ENCODE results near the gene YJU2. TPM values are rescaled to one million over a fixed set of nuclear protein-coding genes. Genes with fewer than 3 reads are reported as not detected.
A peak's percentile ranks its signal among the peaks of the same experiment; 100 is the strongest.

Gene YJU2
- 20.9 TPM for polyA plus RNA-seq
- long read RNA-seq, donor 1, transcript YJU2-201 (8 exons, 1,434 nt) = major isoform, 7 of 7 reads
- long read RNA-seq, donor 1, partial matches to known transcripts = 0 of 7 reads
- long read RNA-seq, donor 1, other reads (novel, unspliced or antisense) = 0 of 7 reads
- long read RNA-seq, donor 2, transcript YJU2-201 (8 exons, 1,434 nt) = major isoform, 10 of 10 reads
- long read RNA-seq, donor 2, partial matches to known transcripts = 0 of 10 reads
- long read RNA-seq, donor 2, other reads (novel, unspliced or antisense) = 0 of 10 reads
- long read RNA-seq, donor 3 = 0 reads
- long read RNA-seq, donor 4, partial matches to known transcripts = 0 of 4 reads
- long read RNA-seq, donor 4, other reads (novel, unspliced or antisense) = 0 of 4 reads
- long read RNA-seq, donor 5, transcript YJU2-201 (8 exons, 1,434 nt) = major isoform, 5 of 11 reads
- long read RNA-seq, donor 5, partial matches to known transcripts = 0 of 11 reads
- long read RNA-seq, donor 5, other reads (novel, unspliced or antisense) = 6 of 11 reads
- long read RNA-seq, donor 6, transcript YJU2-201 (8 exons, 1,434 nt) = major isoform, 12 of 152 reads
- long read RNA-seq, donor 6, partial matches to known transcripts = 63 of 152 reads
- long read RNA-seq, donor 6, other reads (novel, unspliced or antisense) = 77 of 152 reads
- long read RNA-seq, donor 7 = 0 reads
- long read RNA-seq, donor 8, transcript YJU2-201 (8 exons, 1,434 nt) = major isoform, 10 of 78 reads
- long read RNA-seq, donor 8, partial matches to known transcripts = 43 of 78 reads
- long read RNA-seq, donor 8, other reads (novel, unspliced or antisense) = 25 of 78 reads
- long read RNA-seq, donor 9, partial matches to known transcripts = 0 of 4 reads
- long read RNA-seq, donor 9, other reads (novel, unspliced or antisense) = 0 of 4 reads
- long read RNA-seq, donor 10, transcript YJU2-201 (8 exons, 1,434 nt) = major isoform, 10 of 129 reads
- long read RNA-seq, donor 10, partial matches to known transcripts = 43 of 129 reads
- long read RNA-seq, donor 10, other reads (novel, unspliced or antisense) = 76 of 129 reads
- long read RNA-seq, donor 11, partial matches to known transcripts = 20 of 45 reads
- long read RNA-seq, donor 11, other reads (novel, unspliced or antisense) = 22 of 45 reads

DNA sequence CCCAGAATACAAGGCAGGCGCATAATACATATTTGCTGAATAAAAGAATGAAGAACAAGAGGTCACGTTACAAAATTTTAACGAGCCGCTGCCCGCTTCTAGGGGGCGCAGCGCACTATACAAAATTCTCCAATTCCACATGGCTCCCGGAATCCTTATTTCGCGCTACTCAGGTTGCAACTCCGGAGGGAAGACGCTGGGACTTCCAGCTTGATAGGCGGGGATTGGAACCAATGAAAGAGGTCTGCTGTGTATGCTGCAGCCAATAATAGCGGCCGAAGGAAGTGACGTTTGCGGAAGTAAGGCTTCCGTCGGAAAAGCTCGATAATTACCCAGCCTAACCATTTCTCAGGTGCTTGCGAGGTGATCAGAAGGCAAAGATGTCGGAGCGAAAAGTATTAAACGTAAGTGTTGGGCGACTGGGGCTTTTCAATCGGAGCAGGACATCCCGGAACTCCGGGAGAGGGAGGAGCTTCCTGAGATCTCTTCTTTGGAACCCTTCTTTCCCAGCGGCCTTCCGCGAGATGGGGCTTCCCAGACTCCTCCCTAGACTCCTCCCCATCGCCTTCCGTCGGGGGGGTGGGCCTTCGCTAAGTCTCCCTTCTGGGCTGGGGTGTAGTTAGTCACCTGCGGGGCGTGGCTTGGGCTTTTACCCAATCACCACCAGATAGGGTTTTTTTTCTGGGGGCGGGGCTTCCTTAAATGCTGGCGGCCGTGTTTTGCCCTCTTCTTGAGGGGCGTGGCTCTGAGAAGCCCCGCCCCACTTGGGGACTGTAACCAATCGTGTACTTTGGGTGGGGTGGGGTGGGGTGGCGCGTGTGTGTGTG lies at the start of gene YJU2:
Gene YJU2 (plus strand): TSS at position 314 of the 827 bp plus-strand sequence. CDS start 67 bp downstream, at position 381.
- Histone ChIP-seq H3K27ac (ENCODE audit: low read length) (peak within 1 kb of the TSS; percentile 83), H3K4me1 (ENCODE audit: control insufficient read depth, insufficient read depth, low read length) (peaks cover 4% of the 10 kb centered on the region), H3K9me3 (ENCODE audit: control insufficient read depth, low read depth, low read length) (no peaks in the 10 kb centered on the region), H3K36me3 (ENCODE audit: control insufficient read depth, insufficient read depth, low read length) (peaks cover 28% of the 10 kb centered on the region), H3K27me3 (ENCODE audit: control insufficient read depth, insufficient read depth, low read length) (no peaks in the 10 kb centered on the region), H3K4me3 (ENCODE audit: low read length) (peak within 1 kb of the TSS; percentile 54)
- DNase-seq = peak; percentile 99 to 100
- no CpG with 5 or more reads among the region's 45 CpGs for WGBS (ENCODE audit: insufficient coverage, low lambda C conversion rate)

DNA sequence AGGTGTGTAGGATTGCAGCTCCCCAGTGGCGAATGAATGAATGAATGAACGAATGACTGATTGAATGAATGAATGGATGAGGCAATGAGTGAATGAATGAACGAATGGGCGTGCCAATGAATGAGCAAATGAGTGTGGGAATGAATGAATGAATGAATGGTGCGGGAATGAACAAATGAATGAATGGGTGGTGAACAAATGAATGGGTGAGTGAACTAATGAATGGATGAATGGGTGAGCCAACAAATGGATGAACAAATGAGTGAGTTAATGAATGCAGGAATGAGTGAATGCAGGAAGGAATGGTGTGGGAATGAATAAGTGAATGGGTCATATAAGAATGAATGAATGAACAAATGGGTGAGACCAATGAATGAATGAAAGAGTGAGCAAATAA lies 49.7 kb upstream of the YJU2 start:
- peaks cover 43% of the 10 kb centered on the region for H3K27me3 ChIP-seq (ENCODE audit: control insufficient read depth, insufficient read depth, low read length)

DNA sequence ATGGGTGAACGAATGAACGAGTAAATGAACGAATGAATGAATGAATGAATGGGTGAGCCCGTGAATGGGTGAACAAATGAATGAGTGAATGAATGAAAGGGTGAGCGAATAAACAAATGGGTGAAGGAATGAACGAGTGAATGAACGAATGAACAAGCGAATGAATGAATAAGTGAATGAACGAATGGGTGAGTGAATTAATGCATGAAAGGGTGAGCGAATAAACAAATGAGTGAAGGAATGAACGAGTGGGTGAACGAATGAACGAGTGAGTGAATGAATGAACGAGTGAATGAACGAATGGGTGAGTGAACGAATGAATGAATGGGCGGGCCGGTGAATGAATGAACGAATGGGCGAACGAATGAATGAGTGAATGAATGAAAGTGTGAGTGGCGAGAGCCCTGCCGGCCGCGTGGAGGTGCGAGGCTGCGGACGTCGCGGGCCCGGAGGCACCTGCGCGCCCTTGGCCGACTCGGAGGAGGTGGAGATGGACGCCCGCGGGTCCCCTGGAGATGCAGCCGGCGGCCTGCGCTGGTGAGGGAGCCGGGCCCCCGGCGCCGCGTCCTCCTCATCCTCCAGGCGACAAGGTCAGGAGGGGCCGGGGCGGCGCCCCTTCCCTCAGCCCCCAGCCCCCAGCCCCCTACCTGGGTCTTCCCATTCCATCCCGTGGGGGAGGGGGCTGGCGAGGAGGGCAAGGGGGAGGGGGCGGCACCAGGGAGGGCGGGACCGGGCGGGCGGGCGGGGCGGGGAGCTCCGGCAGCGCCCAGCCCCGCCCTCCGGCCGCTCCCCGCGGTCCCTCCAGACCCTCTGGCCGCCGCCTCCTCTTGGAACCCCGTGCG lies 49.0 kb upstream of the YJU2 start:
- no peak overlapping the region for H3K27ac ChIP-seq (ENCODE audit: low read length)
- H3K4me1 ChIP-seq (ENCODE audit: control insufficient read depth, insufficient read depth, low read length) = no peaks in the 10 kb centered on the region
- peak in 1 of 2 donors; percentile 18 for DNase-seq
- no peaks in the 10 kb centered on the region for H3K36me3 ChIP-seq (ENCODE audit: control insufficient read depth, insufficient read depth, low read length)
- H3K4me3 ChIP-seq (ENCODE audit: low read length) = no peak overlapping the region
- H3K27me3 ChIP-seq (ENCODE audit: control insufficient read depth, insufficient read depth, low read length) = peaks cover 43% of the 10 kb centered on the region
- no peaks in the 10 kb centered on the region for H3K9me3 ChIP-seq (ENCODE audit: control insufficient read depth, low read depth, low read length)
- 56% methylated on average over 14 of the region's 70 CpGs for WGBS (ENCODE audit: insufficient coverage, low lambda C conversion rate)

More for the DNA sequence above, 49.7 kb upstream of the YJU2 start:
- no peaks in the 10 kb centered on the region for H3K36me3 ChIP-seq (ENCODE audit: control insufficient read depth, insufficient read depth, low read length)
- H3K27ac ChIP-seq (ENCODE audit: low read length) = no peak overlapping the region
- no peaks in the 10 kb centered on the region for H3K4me1 ChIP-seq (ENCODE audit: control insufficient read depth, insufficient read depth, low read length)
- no peak for DNase-seq
- H3K4me3 ChIP-seq (ENCODE audit: low read length) = no peak overlapping the region
- WGBS (ENCODE audit: insufficient coverage, low lambda C conversion rate) = 87% methylated on average over 5 of the region's 5 CpGs
- H3K9me3 ChIP-seq (ENCODE audit: control insufficient read depth, low read depth, low read length) = no peaks in the 10 kb centered on the region

DNA sequence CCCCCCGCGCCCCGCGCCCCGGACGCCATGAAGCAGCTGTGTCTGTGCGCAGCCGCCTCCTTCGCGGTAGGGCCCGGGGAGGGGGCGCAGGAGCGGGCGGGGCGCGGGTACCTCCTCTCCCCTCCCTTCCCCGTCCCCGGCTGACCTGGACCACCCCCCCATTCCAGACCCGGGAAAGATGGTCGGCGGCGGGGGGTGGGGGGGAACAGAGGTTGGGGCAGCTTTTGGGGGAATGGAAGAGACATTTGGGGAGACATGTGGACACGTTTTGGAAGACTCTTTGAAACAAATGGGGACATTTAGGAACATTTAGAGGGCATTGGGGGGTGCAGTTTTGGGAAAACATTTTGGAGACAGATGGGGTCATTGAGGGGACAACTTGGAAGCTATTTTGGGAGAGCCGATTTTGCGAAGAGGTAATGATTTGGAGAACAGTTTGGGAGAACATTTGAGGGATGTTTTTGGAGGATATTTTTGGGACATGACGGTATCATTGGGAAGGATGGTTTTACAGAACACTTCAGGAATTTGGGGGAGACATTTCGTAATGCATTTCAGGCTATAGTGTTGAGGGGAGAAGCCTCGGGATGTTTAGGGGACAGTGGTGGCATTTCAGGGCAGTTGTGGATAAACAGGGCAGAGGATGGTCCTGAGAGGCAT lies 48.3 kb upstream of the YJU2 start:
- H3K4me1 ChIP-seq (ENCODE audit: control insufficient read depth, insufficient read depth, low read length) = no peaks in the 10 kb centered on the region
- no peaks in the 10 kb centered on the region for H3K36me3 ChIP-seq (ENCODE audit: control insufficient read depth, insufficient read depth, low read length)
- no peaks in the 10 kb centered on the region for H3K9me3 ChIP-seq (ENCODE audit: control insufficient read depth, low read depth, low read length)
- 60% methylated on average over 1 of the region's 28 CpGs for WGBS (ENCODE audit: insufficient coverage, low lambda C conversion rate)
- no peak overlapping the region for H3K4me3 ChIP-seq (ENCODE audit: low read length)
- H3K27ac ChIP-seq (ENCODE audit: low read length) = no peak overlapping the region
- H3K27me3 ChIP-seq (ENCODE audit: control insufficient read depth, insufficient read depth, low read length) = peaks cover 43% of the 10 kb centered on the region
- no peak for DNase-seq

DNA sequence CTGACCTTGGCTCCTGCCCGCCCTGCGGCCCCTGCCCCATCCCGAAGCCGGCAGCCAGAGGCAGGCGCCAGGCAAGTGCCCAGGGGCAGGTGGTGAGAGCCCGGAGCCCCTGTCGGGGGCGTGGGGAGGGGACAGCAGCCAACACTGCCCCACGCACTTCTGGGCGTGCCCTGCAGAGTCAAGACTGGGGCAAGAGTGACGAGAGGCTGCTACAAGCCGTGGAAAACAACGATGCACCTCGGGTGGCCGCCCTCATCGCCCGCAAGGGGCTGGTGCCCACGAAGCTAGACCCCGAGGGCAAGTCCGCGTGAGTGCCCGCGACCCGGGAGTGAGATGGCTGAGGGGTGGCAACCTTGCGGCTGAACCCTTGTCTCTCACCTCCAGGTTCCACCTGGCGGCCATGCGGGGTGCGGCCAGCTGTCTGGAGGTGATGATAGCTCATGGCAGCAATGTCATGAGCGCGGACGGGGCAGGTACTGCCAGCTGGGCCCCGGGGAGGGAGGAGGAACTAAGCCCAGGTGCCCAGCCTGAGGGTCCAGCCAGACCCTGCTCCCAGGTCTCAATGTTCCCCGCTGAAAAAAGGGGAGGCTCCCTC lies 47.1 kb upstream of the YJU2 start:
- Histone ChIP-seq H3K27me3 (ENCODE audit: control insufficient read depth, insufficient read depth, low read length) (peaks cover 43% of the 10 kb centered on the region), H3K27ac (ENCODE audit: low read length) (no peak overlapping the region), H3K9me3 (ENCODE audit: control insufficient read depth, low read depth, low read length) (no peaks in the 10 kb centered on the region), H3K4me3 (ENCODE audit: low read length) (no peak overlapping the region), H3K36me3 (ENCODE audit: control insufficient read depth, insufficient read depth, low read length) (no peaks in the 10 kb centered on the region), H3K4me1 (ENCODE audit: control insufficient read depth, insufficient read depth, low read length) (peaks cover 3% of the 10 kb centered on the region)
- WGBS (ENCODE audit: insufficient coverage, low lambda C conversion rate) = no CpG with 5 or more reads among the region's 33 CpGs
- DNase-seq = no peak

DNA sequence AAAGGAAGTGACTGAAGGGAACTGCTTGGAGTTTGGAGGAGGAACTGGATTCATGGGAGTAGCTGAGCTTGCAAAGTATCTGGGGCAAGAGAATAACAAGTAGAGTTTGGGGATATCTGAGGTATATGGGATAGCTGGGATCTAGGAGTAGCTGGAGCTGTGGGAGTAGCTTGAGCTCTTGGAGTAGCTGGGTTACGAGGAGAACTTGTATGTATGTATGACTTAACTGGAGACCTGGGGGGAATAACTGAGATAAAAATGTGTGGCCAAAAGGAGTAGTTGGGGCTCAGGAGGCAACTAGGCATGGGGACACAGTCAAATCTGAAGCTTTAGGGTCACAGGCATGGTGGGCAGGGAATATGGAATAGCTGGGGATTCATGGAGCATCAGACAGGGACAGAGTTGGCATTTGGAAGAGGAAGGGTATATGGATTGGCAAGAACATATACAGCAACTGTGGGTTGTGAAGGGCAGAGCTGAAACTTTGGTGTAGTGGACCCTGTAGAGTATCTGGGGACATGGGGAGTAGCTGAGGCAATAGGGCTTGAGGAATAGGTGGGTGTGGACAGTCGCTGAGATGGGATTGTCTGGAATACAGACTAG lies 45.8 kb upstream of the YJU2 start:
- Histone ChIP-seq H3K4me3 (ENCODE audit: low read length) (no peak overlapping the region), H3K4me1 (ENCODE audit: control insufficient read depth, insufficient read depth, low read length) (peaks cover 3% of the 10 kb centered on the region), H3K27ac (ENCODE audit: low read length) (no peak overlapping the region), H3K9me3 (ENCODE audit: control insufficient read depth, low read depth, low read length) (no peaks in the 10 kb centered on the region), H3K27me3 (ENCODE audit: control insufficient read depth, insufficient read depth, low read length) (peaks cover 40% of the 10 kb centered on the region), H3K36me3 (ENCODE audit: control insufficient read depth, insufficient read depth, low read length) (no peaks in the 10 kb centered on the region)
- DNase-seq = no peak
- no CpG with 5 or more reads among the region's 2 CpGs for WGBS (ENCODE audit: insufficient coverage, low lambda C conversion rate)

DNA sequence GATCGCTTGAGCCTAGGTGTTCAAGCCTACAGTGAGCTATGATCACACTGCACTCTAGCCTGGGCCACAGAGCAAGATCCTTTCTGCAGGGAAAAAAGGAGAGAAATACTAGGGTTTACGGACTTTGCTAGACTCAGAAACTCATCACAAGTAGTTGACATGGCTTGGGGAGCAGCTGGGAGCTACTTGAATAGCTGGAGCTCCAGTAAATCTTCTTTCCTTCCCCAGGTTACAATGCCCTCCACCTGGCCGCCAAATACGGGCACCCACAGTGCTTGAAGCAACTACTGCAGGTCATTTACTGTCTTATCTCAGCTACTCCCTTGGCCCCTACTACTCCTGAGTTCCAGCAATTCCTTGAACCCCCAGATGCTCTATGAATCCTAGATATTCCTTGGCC lies 45.1 kb upstream of the YJU2 start:
- H3K27ac ChIP-seq (ENCODE audit: low read length) = no peak overlapping the region
- H3K36me3 ChIP-seq (ENCODE audit: control insufficient read depth, insufficient read depth, low read length) = no peaks in the 10 kb centered on the region
- WGBS (ENCODE audit: insufficient coverage, low lambda C conversion rate) = no CpG with 5 or more reads among the region's 4 CpGs
- H3K4me1 ChIP-seq (ENCODE audit: control insufficient read depth, insufficient read depth, low read length) = peaks cover 3% of the 10 kb centered on the region
- no peak overlapping the region for H3K4me3 ChIP-seq (ENCODE audit: low read length)
- no peaks in the 10 kb centered on the region for H3K9me3 ChIP-seq (ENCODE audit: control insufficient read depth, low read depth, low read length)
- no peak for DNase-seq
- peaks cover 38% of the 10 kb centered on the region for H3K27me3 ChIP-seq (ENCODE audit: control insufficient read depth, insufficient read depth, low read length)

DNA sequence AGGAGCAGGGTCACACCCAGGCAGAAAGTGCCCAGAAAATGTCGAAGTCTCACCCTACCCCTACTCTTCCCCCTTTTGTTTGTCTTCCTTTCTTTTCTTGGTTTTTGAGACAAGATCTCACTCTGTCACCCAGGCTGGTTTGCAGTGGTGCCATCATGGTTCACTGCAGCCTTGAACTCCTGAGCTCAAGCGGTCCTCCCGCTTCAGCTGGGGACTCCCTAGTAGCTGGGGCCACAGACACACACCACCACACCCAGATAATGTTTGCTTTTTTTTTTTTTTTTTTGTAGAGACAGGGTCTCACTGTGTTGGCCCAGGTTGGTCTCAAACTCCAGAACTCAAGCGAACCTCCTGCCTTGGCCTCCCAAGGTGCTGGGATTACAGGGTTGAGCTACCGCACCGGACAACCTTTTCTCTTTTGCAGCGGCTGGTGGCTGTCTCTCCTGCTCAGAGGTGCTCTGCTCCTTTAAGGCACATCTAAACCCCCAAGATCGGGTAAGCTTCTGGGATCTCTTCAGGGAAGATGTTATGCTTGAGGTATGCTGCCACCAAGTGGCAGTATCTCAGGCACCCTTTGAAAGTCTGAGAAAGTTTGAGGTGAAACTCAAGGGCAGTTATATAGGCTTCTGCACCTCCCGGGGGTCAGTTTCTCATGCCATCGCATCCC lies 39.9 kb upstream of the YJU2 start:
- no peaks in the 10 kb centered on the region for H3K36me3 ChIP-seq (ENCODE audit: control insufficient read depth, insufficient read depth, low read length)
- no peak for DNase-seq
- WGBS (ENCODE audit: insufficient coverage, low lambda C conversion rate) = 100% methylated on average over 1 of the region's 10 CpGs
- no peak overlapping the region for H3K27ac ChIP-seq (ENCODE audit: low read length)
- H3K4me3 ChIP-seq (ENCODE audit: low read length) = no peak overlapping the region
- H3K27me3 ChIP-seq (ENCODE audit: control insufficient read depth, insufficient read depth, low read length) = no peaks in the 10 kb centered on the region
- H3K4me1 ChIP-seq (ENCODE audit: control insufficient read depth, insufficient read depth, low read length) = peaks cover 3% of the 10 kb centered on the region
- no peaks in the 10 kb centered on the region for H3K9me3 ChIP-seq (ENCODE audit: control insufficient read depth, low read depth, low read length)
